Loucy (cell line): Measurements from ENCODE around the gene TMEM115.

ENCODE experiments used
- EZH2phosphoT487 ChIP-seq: fragments of 200-600 bp; IDR thresholded peaks from 2 replicates; pipeline ENCODE4 v1.6.1; 2018; ENCODE audit warnings: antibody characterized with exemption, mild to moderate bottlenecking, moderate library complexity, borderline replicate concordance
- TF ChIP-seq, protein P1 (sequence below): fragments of 200-600 bp; sonication (generic); conservative IDR thresholded peaks from 2 replicates; pipeline ENCODE4 v1.5.1; 2014; ENCODE audit warnings: mild to moderate bottlenecking, antibody characterized with exemption, low read length

DNA sequence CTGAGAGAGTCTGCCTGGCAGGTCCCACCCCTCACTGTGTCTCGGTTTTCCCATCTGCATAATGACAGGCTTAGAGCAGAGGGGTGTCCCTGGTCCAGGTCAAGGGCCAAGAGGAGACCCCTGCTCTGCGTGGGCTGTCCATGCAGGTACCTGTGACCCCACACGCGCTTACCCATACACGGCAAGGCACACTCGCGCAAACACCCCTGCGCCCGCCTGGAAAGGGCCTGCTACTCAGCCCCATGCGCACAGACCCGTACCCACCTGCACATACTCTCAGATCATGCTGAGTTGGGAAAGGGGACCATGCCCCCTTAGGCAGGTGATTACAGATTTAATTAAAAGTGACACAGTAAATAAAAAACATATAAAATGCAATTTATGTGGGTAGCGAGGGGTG lies 23.4 kb upstream of the TMEM115 start:
- TF ChIP-seq, protein P1, sequence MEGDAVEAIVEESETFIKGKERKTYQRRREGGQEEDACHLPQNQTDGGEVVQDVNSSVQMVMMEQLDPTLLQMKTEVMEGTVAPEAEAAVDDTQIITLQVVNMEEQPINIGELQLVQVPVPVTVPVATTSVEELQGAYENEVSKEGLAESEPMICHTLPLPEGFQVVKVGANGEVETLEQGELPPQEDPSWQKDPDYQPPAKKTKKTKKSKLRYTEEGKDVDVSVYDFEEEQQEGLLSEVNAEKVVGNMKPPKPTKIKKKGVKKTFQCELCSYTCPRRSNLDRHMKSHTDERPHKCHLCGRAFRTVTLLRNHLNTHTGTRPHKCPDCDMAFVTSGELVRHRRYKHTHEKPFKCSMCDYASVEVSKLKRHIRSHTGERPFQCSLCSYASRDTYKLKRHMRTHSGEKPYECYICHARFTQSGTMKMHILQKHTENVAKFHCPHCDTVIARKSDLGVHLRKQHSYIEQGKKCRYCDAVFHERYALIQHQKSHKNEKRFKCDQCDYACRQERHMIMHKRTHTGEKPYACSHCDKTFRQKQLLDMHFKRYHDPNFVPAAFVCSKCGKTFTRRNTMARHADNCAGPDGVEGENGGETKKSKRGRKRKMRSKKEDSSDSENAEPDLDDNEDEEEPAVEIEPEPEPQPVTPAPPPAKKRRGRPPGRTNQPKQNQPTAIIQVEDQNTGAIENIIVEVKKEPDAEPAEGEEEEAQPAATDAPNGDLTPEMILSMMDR, result no peak
- TF ChIP-seq EZH2phosphoT487, result no peak
